ENCODE measurements around the gene GRM1.

The GRM1 gene

GRCh38 chr6:146183831-146184230, 155.0 kb downstream of the GRM1 start:
- no peak for TF ChIP-seq CTCF (IDR thresholded peaks at IDR 0.05; ENCODE audit: low read length, missing control alignments)

GRCh38 chr6:146184701-146185100, 155.8 kb downstream of the GRM1 start:
- H3K4me3 ChIP-seq (replicated peaks; ENCODE audit: low read depth, low read length) = no peak overlapping the region
- TF ChIP-seq CTCF (IDR thresholded peaks at IDR 0.05; ENCODE audit: low read length, missing control alignments) = no peak
- no peak for DNase-seq (ENCODE audit: low read depth)

More at GRCh38 chr6:146183831-146184230, 155.0 kb downstream of the GRM1 start:
- H3K4me3 ChIP-seq (replicated peaks; ENCODE audit: low read depth, low read length) = no peak overlapping the region
- DNase-seq (ENCODE audit: low read depth) = no peak

- TF ChIP-seq CTCF (IDR thresholded peaks at IDR 0.05; ENCODE audit: low read length, missing control alignments) = no peak
- H3K4me3 ChIP-seq (replicated peaks; ENCODE audit: low read depth, low read length) = no peak overlapping the region
- DNase-seq (ENCODE audit: low read depth) = no peak
These were observed 160.3 kb downstream of the GRM1 start for GRCh38 chr6:146189131-146189530.

- H3K4me3 ChIP-seq (replicated peaks; ENCODE audit: low read depth, low read length) = no peak overlapping the region
- DNase-seq (ENCODE audit: low read depth) = no peak
- no peak for TF ChIP-seq CTCF (IDR thresholded peaks at IDR 0.05; ENCODE audit: low read length, missing control alignments)
These were observed 161.7 kb downstream of the GRM1 start for GRCh38 chr6:146190581-146190980.

- no peak overlapping the region for H3K4me3 ChIP-seq (replicated peaks; ENCODE audit: low read depth, low read length)
- no peak for DNase-seq (ENCODE audit: low read depth)
- no peak for TF ChIP-seq CTCF (IDR thresholded peaks at IDR 0.05; ENCODE audit: low read length, missing control alignments)
These were observed 162.3 kb downstream of the GRM1 start for GRCh38 chr6:146191166-146191565.

GRCh38 chr6:146191612-146192011, 162.8 kb downstream of the GRM1 start:
- no peak overlapping the region for H3K4me3 ChIP-seq (replicated peaks; ENCODE audit: low read depth, low read length)
- no peak for DNase-seq (ENCODE audit: low read depth)
- TF ChIP-seq CTCF (IDR thresholded peaks at IDR 0.05; ENCODE audit: low read length, missing control alignments) = no peak

- no peak for TF ChIP-seq CTCF (IDR thresholded peaks at IDR 0.05; ENCODE audit: low read length, missing control alignments)
- no peak for DNase-seq (ENCODE audit: low read depth)
These were observed 165.6 kb downstream of the GRM1 start for GRCh38 chr6:146194434-146194833.

More at GRCh38 chr6:146194434-146194833, 165.6 kb downstream of the GRM1 start:
- H3K4me3 ChIP-seq (replicated peaks; ENCODE audit: low read depth, low read length) = no peak overlapping the region

All from fibroblast of pulmonary artery (primary cell).